HG03066 (cell line): ENCODE measurements around the gene CC2D2B.
"Not testable (repeated sequence)": the region's sequence is repeated elsewhere in the genome, so short reads cannot be mapped to it uniquely, and the experiment has no call there.

Experiments
- ATAC-seq: cut with Tn5 transposase; IDR thresholded peaks from one replicate; pipeline ENCODE4 v1.9.1; 2021; ENCODE audit warnings: low read depth; ENCODE audit not compliant: unreplicated experiment

Gene CC2D2B, protein sequence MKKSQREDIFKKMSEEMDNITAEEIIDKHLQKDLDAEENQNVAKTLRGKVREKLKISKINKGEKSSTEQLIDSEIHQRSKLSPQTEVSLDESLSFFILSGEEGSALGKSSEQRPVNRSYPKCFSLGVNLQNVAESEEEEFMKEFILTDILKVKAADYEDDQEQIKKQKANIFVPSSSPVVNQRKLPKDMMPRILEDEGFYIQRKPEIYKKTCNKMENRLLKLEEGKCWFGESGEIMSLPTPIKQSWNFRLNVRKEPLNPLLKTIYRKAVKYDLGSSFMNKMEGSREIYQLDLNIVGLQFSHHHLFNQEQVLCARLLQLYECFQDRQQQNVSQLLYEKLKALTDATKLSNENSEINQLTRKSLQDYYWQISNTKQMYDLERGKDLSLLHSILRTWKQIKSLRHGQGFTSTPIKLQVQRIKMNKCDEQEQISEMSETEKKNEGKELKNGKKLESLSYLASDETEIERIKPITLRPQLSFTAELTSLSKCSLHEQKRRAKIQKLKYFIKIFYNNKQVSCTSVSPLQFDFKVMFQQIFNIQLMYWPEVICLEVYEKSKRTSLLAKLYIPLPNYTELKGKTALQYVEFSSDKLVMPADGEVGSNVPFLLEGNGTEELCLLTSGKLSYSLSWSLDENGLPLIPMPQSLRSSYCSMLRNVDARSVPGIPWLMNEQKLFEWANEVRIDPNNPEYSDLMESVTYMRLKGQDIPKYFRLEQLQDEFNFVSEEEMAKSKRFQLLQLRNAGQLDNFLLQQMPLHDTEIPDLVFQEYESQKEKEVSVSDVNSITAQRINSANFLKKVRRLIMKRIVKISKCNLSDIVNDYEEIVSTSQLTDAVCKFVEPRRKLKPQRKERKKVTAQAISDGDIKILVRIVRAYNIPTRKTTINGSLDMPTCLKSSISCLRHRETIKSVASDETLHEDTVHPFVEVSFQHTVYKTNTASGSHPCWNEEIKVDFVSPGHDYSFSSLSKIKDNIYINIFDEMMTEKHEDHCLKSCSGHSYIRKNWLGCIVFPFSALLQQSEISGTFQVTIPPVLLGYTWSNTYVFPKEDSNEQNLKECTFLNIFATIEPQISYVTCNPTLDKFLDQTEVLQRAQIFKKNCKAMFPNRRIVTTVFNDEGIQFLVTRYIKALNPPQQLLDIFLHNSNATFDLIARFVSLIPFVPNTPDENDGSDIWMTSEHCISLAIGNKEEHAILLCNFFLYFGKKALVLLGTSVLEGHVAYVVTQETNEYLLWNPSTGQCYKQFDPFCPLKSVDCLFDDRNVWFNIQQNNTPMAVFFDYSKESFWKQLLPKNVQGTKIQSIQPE (N-terminal part only)

DNA sequence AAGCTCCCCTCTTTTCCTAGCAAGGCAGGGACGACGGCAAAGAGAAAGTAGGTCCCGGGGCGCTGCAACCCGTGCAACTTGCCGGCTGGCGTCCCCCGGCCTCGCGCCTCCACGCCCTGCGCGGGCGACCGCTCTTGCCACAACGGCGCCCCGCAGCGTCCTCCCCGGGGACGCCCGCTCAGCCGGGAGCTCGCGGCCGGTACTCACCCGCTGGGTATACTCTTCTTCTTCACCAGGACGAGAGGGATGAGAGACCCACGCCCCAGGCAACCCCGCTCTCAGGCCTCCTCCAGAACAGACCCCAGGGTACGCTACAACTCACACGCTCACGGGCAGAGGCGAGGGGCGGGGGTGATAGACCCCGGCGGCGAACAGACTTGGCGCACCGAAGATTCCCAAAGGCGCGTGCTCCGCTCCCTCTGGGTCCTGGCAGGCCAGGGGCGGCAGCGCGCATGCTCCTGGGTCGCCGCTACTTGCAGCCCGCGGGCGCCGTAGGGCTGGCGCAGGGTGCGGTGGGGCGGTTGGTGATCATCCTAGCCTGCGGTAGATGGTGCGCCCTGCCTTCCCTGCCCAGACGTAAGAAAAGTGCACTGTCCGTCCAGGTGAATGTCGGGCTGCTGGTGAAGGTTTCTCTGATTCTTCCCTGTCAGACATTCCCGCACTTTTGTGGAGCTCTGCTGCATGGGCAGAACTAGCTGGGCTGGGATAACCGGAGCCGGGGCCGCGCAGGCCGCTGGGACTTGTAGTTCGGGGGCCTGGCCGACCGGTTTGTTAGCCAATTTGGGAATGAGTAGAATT lies at the start of gene CC2D2B:
TSS of gene CC2D2B (plus strand) at position 520 of the 798 bp plus-strand sequence. CDS start 3,349 bp downstream, outside the sequence.
- peak; percentile 88 for ATAC-seq

DNA sequence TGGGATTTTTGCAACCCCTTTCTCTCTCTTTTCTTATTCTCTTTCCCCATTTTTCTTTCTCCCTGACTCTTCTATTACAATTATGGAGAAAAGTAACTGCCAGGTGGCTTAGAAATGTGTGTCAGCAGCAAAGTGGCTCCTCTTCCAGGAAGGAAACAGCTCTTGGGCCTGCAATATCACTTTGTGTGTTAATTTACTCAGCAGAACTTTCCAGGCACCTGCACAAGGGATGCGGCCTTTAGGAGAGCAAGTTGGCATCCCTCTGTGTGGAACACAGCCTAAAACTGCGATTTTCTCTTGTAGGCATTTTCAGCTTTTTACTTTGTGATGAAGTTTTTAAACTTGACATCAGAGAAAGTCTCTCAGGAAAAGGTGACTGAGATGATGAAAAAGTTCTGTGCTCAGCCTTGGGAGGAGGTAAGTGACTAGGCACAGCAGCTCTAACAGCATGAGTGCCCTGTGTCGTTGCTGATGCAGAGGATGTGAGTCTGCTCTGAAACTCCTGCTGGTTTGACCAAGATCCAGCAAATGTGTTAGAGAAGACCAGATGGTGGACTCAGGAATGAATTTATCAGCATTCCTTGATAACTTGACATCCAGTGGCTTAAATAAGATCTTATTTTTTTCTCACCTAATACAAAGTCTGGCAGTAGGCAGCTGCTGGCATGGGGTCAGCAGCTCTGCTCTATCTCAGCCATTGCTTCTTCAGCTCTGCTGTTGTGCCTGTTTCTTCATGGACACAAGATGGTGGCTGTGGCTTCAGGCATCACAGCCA lies 47.4 kb upstream of the CC2D2B start:
- no peak for ATAC-seq

DNA sequence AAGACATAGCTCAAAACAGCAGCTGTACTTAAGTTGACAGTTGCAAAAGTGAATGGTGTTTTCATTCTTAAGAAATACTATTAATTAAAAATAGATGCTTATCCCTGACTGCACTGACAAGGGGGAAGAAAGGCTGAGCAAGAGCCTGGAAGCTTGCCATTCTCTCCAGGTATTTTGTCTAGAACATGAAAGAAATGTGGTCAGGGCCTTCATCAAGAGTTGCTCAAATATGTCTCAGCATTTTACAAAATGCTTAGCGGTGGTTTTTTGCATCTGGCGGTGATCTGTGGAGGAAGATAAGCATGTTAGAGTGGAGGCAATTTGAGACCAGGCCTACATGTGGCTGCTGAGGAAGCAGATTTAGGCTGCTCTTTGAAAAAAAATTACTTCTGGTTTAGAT lies 46.4 kb upstream of the CC2D2B start:
- no peak for ATAC-seq

DNA sequence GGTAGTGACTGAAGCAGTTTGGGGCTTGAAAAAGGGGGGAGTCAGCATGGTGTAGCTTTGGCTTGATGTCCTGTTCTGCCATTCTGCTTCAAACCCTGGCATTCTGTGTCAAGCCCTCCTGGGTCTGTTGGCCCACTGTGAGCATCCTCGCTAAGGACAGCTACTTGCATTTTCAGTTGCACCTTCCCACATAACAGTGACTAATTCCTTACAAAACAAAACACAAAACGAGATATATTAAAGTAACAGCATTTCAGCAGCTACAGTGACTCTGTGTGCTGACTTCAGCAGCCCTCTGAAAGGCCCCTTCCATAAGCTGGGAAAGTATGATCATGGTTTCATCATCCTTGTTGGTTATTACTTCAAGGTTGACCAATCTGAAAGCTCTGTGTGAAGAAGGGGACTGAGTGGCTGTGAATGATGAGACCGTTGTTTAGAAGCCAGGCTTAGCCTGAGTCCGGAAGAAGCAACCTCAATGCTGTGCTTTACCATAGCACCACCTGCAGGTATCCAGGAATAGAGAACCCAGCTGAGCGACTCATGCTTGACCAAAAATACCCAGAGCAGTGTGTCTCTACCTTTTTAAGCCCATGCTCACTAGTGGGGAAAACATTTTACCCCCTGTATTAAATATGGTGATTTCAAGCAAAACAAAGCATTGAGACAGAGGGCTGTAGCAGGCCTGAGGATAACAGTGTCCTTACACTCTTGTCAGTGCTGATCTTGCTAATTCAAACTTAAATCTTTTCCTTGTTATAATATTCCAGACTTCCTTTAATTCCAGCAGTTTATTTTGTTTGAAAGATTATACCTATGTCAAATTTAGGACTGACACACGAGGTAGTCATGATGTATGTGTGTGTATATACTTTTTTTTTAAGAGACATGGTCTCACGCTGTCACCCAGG lies 42.6 kb upstream of the CC2D2B start:
- peak; percentile 78 for ATAC-seq

DNA sequence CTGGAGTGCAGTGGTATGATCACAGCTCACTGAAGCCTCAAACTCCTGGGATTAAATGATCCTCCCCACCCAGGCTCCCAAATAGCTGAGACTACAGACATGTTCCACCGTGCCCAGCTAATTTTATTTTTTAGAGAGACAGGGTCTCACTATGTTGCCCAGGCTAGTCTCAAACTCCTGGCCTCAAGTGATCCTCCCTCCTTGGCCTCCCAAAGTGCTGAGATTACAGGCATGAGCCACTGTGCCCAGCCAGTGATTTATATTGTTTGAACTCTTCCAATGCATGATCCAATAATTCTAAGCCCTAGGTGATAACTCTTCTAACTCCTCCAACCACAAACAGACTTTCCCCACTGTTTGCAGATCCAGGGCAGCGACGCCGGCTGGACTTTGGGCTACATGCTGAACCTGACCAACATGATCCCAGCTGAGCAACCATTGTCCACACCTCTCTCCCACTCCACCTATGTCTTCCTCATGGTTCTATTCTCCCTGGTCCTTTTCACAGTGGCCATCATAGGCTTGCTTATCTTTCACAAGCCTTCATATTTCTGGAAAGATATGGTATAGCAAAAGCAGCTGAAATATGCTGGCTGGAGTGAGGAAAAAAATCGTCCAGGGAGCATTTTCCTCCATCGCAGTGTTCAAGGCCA lies 41.8 kb upstream of the CC2D2B start:
- ATAC-seq: no peak

DNA sequence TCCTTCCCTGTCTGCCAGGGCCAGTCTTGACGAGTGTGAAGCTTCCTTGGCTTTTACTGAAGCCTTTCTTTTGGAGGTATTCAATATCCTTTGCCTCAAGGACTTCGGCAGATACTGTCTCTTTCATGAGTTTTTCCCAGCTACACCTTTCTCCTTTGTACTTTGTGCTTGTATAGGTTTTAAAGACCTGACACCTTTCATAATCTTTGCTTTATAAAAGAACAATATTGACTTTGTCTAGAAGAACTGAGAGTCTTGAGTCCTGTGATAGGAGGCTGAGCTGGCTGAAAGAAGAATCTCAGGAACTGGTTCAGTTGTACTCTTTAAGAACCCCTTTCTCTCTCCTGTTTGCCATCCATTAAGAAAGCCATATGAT lies 41.3 kb upstream of the CC2D2B start:
- no peak for ATAC-seq

DNA sequence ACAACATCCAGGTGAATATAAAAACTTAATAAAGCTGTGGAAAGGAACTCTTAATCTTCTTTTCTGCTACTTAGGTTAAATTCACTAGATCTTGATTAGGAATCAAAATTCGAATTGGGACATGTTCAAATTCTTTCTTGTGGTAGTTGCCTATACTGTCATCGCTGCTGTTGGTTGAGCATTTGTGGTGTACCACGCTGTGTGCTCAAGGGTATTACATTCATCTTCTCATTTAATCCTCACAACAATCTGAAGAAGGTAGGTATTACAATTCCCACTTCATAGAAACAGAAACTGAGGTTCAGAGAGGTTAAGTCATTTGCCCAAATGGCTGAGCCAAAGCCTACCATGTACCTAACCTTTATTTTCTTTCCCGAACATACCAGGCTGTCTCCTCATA lies 39.9 kb upstream of the CC2D2B start:
- ATAC-seq: no peak

DNA sequence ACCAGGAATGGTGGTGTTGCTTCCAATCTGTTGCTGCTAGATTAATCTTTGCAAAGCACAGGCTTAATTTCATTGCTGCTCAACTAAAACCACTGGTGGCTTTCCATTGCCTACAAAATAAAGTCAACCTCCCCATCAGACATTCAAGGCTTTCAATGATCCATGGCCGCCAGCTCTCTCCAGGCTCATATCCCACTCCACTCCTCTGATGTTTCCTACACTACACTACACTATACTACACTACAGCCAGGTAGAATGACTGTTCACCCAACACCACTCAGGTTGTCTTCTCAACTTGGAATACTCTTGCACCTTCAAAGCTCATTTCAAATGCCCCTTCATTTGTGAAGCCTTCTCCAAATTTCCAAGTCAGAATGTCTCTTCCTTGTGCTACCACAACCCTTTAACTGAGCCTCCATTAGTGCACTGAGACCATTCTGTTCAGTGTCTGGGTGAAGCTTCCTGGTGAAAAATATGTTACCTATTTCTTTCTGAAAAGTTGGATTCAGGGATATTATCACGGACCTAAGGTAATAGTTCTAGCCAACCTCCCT lies 35.5 kb upstream of the CC2D2B start:
- ATAC-seq: no peak

DNA sequence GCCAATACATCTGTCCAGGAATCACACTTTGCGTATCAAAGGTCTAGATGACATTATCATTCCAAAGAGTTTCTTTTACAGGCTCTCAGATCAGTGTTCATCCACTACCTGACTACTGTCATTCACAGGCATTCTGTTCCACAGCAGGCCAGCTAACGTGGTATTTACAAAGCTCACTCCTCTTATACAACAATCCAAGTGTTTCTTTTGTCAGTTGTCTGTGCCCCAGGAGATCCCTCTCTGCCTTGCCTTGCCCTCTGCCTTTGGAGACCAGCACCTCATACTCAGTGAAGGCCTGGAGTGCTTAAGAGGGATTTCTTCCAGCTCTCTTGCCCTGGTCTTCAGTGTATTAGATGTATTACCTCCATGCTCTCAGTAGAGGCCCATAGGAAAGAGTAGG lies 34.6 kb upstream of the CC2D2B start:
- ATAC-seq: no peak

DNA sequence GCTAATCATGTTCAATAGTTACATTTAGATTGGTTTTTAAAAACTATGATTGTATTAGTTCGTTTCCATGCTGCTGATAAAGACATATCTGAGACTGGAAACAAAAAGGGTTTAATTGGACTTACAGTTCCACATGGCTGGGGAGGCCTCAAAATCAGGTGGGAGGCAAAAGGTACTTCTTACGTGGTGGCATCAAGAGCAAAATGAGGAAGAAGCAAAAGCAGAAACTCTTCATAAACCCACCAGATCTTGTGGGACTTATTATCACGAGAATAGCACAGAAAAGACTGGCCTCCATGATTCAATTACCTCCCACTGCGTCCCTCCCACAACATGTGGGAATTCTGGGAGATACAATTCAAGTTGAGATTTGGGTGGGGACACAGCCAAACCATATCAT lies 34.1 kb upstream of the CC2D2B start:
- ATAC-seq: no peak

DNA sequence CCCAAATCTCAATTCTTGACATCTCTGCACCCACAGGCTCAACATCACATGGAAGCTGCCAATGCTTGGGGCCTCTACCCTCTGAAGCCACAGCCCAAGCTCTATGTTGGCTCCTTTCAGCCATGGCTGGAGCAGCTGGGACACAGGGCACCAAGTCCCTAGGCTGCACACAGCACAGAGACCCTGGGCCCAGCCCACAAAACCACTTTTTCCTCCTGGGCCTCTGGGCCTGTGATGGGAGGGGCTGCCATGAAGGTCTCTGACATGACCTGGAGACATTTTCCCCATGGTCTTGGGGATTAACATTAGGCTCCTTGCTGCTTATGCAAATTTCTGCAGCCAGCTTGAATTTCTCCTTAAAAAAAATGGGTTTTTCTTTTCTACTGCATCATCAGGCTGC lies 33.0 kb upstream of the CC2D2B start:
- not testable (repeated sequence) for ATAC-seq

DNA sequence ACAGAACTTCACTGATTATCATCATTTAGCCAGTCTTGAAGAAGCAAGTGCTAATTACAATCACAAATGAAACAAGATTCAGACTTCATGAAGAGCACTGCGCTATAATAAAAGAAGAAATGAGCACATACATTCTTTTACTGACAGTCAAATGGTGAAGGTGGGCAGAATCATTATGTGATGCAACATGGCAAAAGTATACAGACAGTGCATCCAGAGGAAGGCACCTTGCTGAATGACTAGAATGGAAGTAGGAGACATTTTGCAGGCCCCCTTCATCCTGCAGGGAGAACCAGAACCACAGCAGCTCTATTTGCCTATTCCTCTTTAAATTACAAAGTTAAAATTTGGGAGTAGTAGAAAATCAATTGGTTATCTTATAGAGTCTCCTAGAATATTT lies 31.0 kb upstream of the CC2D2B start:
- ATAC-seq: no peak

DNA sequence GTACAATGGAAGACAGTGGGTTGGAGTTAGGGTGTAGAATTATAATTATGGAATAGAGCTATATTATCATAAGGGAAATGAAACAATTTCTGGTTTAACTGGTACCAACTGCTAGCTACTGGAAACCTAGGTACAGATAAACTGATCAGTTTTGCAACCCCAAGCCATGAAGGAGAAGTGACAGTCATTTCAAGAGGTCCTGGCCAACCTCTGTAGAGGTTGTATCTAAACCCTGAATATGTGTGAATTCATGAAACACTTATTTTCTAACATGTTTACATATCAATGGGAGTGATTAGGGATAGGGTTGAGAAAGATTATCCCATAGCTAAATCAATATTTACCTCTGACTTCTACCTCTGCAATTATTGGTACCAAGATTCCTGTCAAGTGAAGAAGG lies 29.9 kb upstream of the CC2D2B start:
- ATAC-seq: no peak

DNA sequence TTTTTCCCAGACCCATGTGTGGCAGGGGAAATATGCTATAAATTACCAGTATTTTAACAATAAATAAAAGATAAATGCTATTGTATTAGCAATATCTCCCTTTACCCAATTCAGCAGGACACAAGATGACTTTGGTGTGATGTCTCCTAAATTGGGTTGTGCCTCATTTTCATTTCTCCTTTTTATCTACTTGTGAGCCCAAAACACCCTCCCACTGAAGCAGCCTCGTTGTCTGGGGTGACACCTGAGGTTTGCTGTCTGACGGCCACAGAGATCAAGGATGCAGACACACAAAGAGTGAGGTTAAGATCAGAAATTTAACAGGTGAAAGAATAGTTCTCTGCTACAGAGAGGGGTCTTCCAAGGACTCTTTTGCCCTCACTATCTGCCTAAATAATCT lies 27.1 kb upstream of the CC2D2B start:
- no peak for ATAC-seq

DNA sequence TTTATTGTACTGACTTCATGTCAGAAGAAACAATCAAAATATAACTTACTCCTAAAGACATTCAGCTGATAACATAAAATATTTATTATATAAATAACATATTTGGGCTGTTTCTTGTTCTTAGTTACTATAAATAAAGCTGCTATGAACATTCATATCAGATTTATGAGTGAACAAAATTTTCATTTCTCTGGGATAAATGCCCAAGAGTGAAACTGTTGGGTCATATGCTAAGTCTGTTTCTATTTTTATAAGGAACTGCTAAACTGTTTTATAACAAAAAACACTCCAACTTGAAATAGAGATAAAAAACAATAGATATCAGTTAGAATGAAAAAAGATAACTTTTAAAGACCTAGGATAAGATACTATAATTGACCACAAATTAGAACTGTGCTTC lies 26.5 kb upstream of the CC2D2B start:
- ATAC-seq: no peak

DNA sequence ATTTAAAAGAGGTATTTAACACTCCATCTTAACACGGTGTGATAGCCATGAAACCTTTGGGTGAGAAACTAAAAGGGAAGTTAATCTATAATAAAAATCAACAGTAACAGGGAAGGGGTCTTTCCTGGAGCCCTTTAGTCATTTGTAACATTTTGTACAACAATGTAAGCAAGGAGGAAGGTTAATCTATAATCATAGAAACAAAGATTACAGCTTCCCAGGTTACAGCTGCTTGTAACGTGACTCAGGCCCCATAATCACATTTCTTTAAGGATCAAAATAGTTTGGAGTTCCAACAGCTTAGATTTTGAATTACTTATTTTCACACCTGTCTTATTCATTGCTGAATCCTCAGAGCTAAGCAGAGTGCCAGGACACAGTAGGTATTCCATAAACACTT lies 17.9 kb upstream of the CC2D2B start:
- ATAC-seq: no peak

DNA sequence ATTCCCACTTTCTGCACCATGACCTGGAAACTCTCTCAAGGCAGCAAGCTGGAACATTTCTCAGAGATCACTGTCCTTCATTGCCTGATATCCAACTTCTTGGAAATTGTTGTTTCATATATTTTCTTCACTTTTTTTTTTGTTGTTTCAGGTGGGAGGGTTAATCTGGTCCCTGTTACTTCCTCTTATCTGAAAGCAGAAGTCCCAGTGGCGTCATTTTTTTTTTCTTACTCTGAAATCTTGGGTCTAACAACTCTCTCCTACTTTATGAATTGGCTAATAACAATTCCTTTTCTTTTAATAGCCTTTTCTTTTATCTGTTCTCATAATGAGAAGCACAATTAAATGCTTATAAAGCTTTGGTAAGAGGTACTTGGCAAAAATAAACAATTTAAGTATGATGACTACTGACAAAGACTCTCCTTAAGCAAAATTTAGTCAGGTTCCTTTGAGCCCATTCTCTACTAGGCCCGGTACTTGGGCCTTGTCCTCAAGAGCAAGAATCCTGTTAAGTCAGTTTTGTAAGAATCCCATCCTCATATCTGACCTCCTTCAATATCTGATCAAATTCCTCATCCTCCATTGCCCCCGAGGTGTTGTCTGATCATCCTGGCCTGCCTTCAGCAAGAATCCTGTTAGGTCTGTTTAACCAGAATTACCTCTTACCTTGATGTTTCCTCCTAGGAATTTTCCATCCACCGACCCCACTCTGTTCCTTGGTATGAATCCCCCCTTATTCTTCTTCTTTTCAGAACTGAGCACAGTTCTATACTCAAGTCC lies 11.5 kb upstream of the CC2D2B start:
- ATAC-seq: no peak
